Right forelimb (tissue), 1 donor: ENCODE results near the gene EMC6.
A peak's percentile ranks its signal among the peaks of the same experiment; 100 is the strongest.

Experiments
- DNase-seq: peaks from one replicate; pipeline ENCODE4 v3.0.0-alpha.2; 2018

EMC6 gene

GRCh38 chr17:3668279-3669084 lies at the start of gene EMC6, which contains the start of gene TAX1BP3:
TSS of gene EMC6 (plus strand) at chr17:3668812. CDS start at chr17:3669147, 335 bp downstream.
TSS of gene TAX1BP3 (minus strand) at chr17:3668578. CDS start at chr17:3668526, 52 bp downstream.
- peak; percentile 99 for DNase-seq

GRCh38 chr17:3621146-3621720 lies 47.4 kb upstream of the EMC6 start:
- no peak for DNase-seq

- DNase-seq, result no peak
These were observed 45.5 kb upstream of the EMC6 start for GRCh38 chr17:3622977-3623594.

GRCh38 chr17:3626831-3627768 lies 41.5 kb upstream of the EMC6 start:
- no peak for DNase-seq

- no peak for DNase-seq
These were observed 40.8 kb upstream of the EMC6 start for GRCh38 chr17:3627769-3628167.

- DNase-seq, result no peak
These were observed 37.8 kb upstream of the EMC6 start for GRCh38 chr17:3630781-3631180.

- no peak for DNase-seq
These were observed 36.3 kb upstream of the EMC6 start for GRCh38 chr17:3632287-3632686.

- DNase-seq, result no peak
These were observed 33.0 kb upstream of the EMC6 start for GRCh38 chr17:3635474-3636153.

- DNase-seq, result peak; percentile 98
These were observed 32.3 kb upstream of the EMC6 start, which contains the start of the genes CTNS and SHPK for GRCh38 chr17:3636154-3636907. TSS of gene CTNS (plus strand) at chr17:3636760. CDS start at chr17:3640207, 3,447 bp downstream. TSS of gene SHPK (minus strand) at chr17:3636250. CDS start at chr17:3636219, 31 bp downstream.

- no peak for DNase-seq
These were observed 31.7 kb upstream of the EMC6 start for GRCh38 chr17:3636908-3637373.

GRCh38 chr17:3639981-3640596 lies 28.5 kb upstream of the EMC6 start:
- no peak for DNase-seq

- DNase-seq, result no peak
These were observed 27.6 kb upstream of the EMC6 start for GRCh38 chr17:3641014-3641413.

GRCh38 chr17:3641717-3642486 lies 26.7 kb upstream of the EMC6 start:
- DNase-seq, result no peak

GRCh38 chr17:3643889-3644349 lies 24.7 kb upstream of the EMC6 start:
- no peak for DNase-seq

GRCh38 chr17:3645310-3645709 lies 23.3 kb upstream of the EMC6 start:
- DNase-seq, result no peak

- DNase-seq, result no peak
These were observed 21.4 kb upstream of the EMC6 start for GRCh38 chr17:3647251-3647650.

- DNase-seq, result peak; percentile 70
These were observed 20.6 kb upstream of the EMC6 start for GRCh38 chr17:3647769-3648555.

GRCh38 chr17:3655766-3656165 lies 12.8 kb upstream of the EMC6 start:
- DNase-seq, result no peak

GRCh38 chr17:3656353-3656752 lies 12.3 kb upstream of the EMC6 start:
- DNase-seq, result no peak
